Loucy (cell line): ENCODE data around the gene MINDY4.

Experiments
- H2AFZ ChIP-seq: fragments of 200-600 bp; sonication (generic); 2 replicates; pipeline ENCODE4 v1.6.0; 2016; ENCODE audit warnings: antibody characterized with exemption, mild to moderate bottlenecking, low read length, moderate library complexity
- H3F3A ChIP-seq: fragments of 200-600 bp; 2 replicates; pipeline ENCODE4 v1.6.0; 2016; ENCODE audit warnings: antibody characterized with exemption, low read depth, mild to moderate bottlenecking
- H3K27me3 ChIP-seq: fragments of 200-600 bp; sonication (generic); 2 replicates; pipeline ENCODE4 v1.6.1; 2014; ENCODE audit warnings: low read length, mild to moderate bottlenecking; ENCODE audit not compliant: insufficient read depth, poor library complexity, severe bottlenecking
- H3K36me3 ChIP-seq: fragments of 200-600 bp; sonication (generic); 2 replicates; pipeline ENCODE4 v1.6.1; 2016; ENCODE audit warnings: low read length; ENCODE audit not compliant: insufficient read depth
- H3K4me1 ChIP-seq: fragments of 200-600 bp; sonication (generic); 2 replicates; pipeline ENCODE4 v1.5.1; 2014; ENCODE audit warnings: low read length, mild to moderate bottlenecking; ENCODE audit not compliant: insufficient read depth, poor library complexity, severe bottlenecking
- H3K4me2 ChIP-seq: fragments of 200-600 bp; sonication (generic); 2 replicates; pipeline ENCODE4 v1.6.0; 2014; ENCODE audit warnings: antibody characterized with exemption, low read length, low read depth, mild to moderate bottlenecking; ENCODE audit not compliant: poor library complexity, severe bottlenecking
- H3K4me3 ChIP-seq: fragments of 200-600 bp; sonication (generic); 2 replicates; pipeline ENCODE4 v1.5.1; 2014; ENCODE audit warnings: low read length, mild to moderate bottlenecking, mixed read lengths; ENCODE audit not compliant: poor library complexity, severe bottlenecking
- H3K79me2 ChIP-seq: fragments of 200-600 bp; sonication (generic); 2 replicates; pipeline ENCODE4 v1.6.1; 2014; ENCODE audit warnings: low read length; ENCODE audit not compliant: insufficient read depth
- H3K9ac ChIP-seq: fragments of 200-600 bp; sonication (generic); 2 replicates; pipeline ENCODE4 v1.6.0; 2014; ENCODE audit warnings: mild to moderate bottlenecking, low read depth, low read length, moderate library complexity; ENCODE audit not compliant: poor library complexity, severe bottlenecking
- H3K9me2 ChIP-seq: fragments of 200-600 bp; sonication (generic); replicated peaks from 2 replicates; pipeline ENCODE4 v1.6.1; 2016; ENCODE audit warnings: low read depth, low read length, mixed read lengths
- H3K9me3 ChIP-seq: fragments of 200-600 bp; sonication (generic); 2 replicates; pipeline ENCODE4 v1.6.1; 2014; ENCODE audit warnings: mild to moderate bottlenecking, antibody characterized with exemption, low read length, low read depth; ENCODE audit not compliant: insufficient read depth
- H4K20me1 ChIP-seq: fragments of 200-600 bp; sonication (generic); 2 replicates; pipeline ENCODE4 v1.6.0; 2014; ENCODE audit warnings: antibody characterized with exemption, low read length, mild to moderate bottlenecking; ENCODE audit not compliant: insufficient read depth, poor library complexity, severe bottlenecking
- EZH2phosphoT487 ChIP-seq: fragments of 200-600 bp; IDR thresholded peaks from 2 replicates; pipeline ENCODE4 v1.6.1; 2018; ENCODE audit warnings: antibody characterized with exemption, mild to moderate bottlenecking, moderate library complexity, borderline replicate concordance
- TF ChIP-seq, protein P1 (sequence below): fragments of 200-600 bp; sonication (generic); conservative IDR thresholded peaks from 2 replicates; pipeline ENCODE4 v1.5.1; 2014; ENCODE audit warnings: mild to moderate bottlenecking, antibody characterized with exemption, low read length

The MINDY4 gene

DNA sequence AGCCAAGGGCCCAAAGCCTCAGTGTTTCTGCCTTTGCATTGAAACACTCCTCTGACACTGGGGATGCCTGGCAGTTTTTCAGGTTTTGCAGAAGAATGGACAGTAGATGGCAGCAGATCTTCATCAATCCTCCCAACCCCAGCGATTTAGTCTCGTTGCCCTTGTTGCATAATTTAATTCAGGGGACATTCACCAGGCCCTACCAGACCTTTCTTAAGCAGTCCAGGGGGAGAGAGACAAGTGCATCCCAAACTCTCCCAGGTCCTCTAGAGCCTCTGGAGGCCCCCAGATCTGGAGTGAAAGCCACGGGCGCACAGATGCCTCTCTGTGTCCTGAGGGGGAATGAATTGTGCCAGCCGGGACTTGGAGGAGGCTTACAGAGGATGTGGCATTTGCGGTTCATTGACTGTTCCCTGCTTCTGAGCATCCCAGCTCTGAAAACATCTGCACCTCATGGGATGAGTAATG lies 29.6 kb downstream of the MINDY4 start:
- TF ChIP-seq, protein P1, sequence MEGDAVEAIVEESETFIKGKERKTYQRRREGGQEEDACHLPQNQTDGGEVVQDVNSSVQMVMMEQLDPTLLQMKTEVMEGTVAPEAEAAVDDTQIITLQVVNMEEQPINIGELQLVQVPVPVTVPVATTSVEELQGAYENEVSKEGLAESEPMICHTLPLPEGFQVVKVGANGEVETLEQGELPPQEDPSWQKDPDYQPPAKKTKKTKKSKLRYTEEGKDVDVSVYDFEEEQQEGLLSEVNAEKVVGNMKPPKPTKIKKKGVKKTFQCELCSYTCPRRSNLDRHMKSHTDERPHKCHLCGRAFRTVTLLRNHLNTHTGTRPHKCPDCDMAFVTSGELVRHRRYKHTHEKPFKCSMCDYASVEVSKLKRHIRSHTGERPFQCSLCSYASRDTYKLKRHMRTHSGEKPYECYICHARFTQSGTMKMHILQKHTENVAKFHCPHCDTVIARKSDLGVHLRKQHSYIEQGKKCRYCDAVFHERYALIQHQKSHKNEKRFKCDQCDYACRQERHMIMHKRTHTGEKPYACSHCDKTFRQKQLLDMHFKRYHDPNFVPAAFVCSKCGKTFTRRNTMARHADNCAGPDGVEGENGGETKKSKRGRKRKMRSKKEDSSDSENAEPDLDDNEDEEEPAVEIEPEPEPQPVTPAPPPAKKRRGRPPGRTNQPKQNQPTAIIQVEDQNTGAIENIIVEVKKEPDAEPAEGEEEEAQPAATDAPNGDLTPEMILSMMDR = peak; percentile 78
- TF ChIP-seq EZH2phosphoT487 = no peak
- no peaks in the 10 kb centered on the region for H3K36me3 ChIP-seq
- no peaks in the 10 kb centered on the region for H3K9me3 ChIP-seq
- no peak overlapping the region for H3K9ac ChIP-seq
- H4K20me1 ChIP-seq = no peaks in the 10 kb centered on the region
- peak overlapping the region; percentile 33 for H3K4me3 ChIP-seq
- H3K79me2 ChIP-seq = no peaks in the 10 kb centered on the region
- no peaks in the 10 kb centered on the region for H3F3A ChIP-seq
- peak overlapping the region; percentile 52 for H3K4me2 ChIP-seq
- H2AFZ ChIP-seq = no peak overlapping the region
- H3K4me1 ChIP-seq = peaks cover 21% of the 10 kb centered on the region
- no peaks in the 10 kb centered on the region for H3K9me2 ChIP-seq
- no peaks in the 10 kb centered on the region for H3K27me3 ChIP-seq

GRCh38 chr7:30802812-30803211 lies 31.6 kb downstream of the MINDY4 start:
- Histone ChIP-seq H3K27me3 (no peaks in the 10 kb centered on the region), H3K4me2 (no peak overlapping the region), H3K9ac (no peak overlapping the region), H3K9me3 (no peaks in the 10 kb centered on the region), H3K36me3 (no peaks in the 10 kb centered on the region), H3K79me2 (no peaks in the 10 kb centered on the region), H3K9me2 (no peaks in the 10 kb centered on the region), H3K4me3 (no peak overlapping the region), H3K4me1 (peaks cover 6% of the 10 kb centered on the region), H3F3A (no peaks in the 10 kb centered on the region), H4K20me1 (no peaks in the 10 kb centered on the region), H2AFZ (no peak overlapping the region)
- TF ChIP-seq, protein P1 = no peak

- no peak overlapping the region for H3K9ac ChIP-seq
- TF ChIP-seq EZH2phosphoT487 = no peak
- TF ChIP-seq, protein P1 = no peak
- no peaks in the 10 kb centered on the region for H3K9me2 ChIP-seq
- H3K9me3 ChIP-seq = no peaks in the 10 kb centered on the region
- no peak overlapping the region for H3K4me2 ChIP-seq
- H3K27me3 ChIP-seq = no peaks in the 10 kb centered on the region
- no peak overlapping the region for H3K4me3 ChIP-seq
- H3K4me1 ChIP-seq = peaks cover 6% of the 10 kb centered on the region
- no peak overlapping the region for H2AFZ ChIP-seq
- no peaks in the 10 kb centered on the region for H3K36me3 ChIP-seq
- no peaks in the 10 kb centered on the region for H4K20me1 ChIP-seq
- no peaks in the 10 kb centered on the region for H3K79me2 ChIP-seq
- H3F3A ChIP-seq = no peaks in the 10 kb centered on the region
Observed at GRCh38 chr7:30804078-30804661, 33.0 kb downstream of the MINDY4 start.
